Measurements from ENCODE around the gene PDE2A.

DNA sequence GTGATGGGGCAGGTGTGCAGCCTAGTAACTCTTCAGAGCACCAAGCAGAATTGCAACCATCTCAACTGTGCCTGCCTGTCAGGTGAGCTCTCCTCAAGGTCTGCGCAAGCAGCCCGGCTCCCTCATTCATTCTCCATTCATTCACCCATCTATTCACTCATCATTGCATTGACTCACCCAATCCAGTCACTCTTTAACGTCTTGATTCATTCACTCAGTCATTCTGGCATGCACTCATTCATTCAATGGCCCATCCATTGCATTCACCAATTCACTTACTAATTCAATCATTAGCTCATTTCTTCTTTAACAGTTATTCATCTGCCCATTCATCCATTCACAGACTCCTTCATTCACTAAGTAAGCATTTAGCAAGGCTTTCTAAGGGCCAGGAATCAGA is 111.8 kb downstream of the PDE2A start:
- TF ChIP-seq CTCF (IDR thresholded peaks at IDR 0.05) (no peak), POLR2AphosphoS5 (IDR thresholded peaks at IDR 0.05) (no peak), POLR2A (IDR thresholded peaks at IDR 0.05; ENCODE audit: low read depth) (no peak), EP300 (IDR thresholded peaks at IDR 0.05) (no peak)

Measured in esophagus muscularis mucosa (tissue), 4 donors.